ENCODE results near the gene EIF4E1B. TPM values are rescaled to one million over a fixed set of nuclear protein-coding genes. Genes with fewer than 3 reads are reported as not detected.

The EIF4E1B gene
- polyA plus RNA-seq, 2 donors = not detected

DNA sequence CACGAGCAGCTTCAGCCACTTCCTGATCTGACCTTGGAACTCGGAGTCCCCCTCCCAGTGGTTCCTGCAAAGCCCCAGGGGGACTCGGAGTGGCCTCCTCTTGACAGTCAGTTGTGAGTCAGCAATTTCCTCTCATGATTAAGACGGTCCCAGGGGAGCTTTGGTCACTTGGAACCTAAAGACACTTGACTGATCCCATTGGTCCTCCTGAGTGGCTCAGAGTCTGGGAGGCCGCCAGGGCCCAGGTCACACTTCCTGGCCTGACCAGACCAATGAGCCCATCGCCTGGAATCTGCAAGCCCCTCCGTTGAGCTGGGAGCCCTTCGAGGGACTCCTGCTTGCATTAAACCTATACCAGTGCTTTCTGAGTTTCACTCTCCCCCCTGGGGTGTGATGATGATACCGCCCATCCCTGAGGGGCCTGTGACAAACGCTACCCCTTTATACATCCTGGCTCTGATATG, 45.9 kb downstream of the EIF4E1B start:
- H3K9me3 ChIP-seq (ENCODE audit: control insufficient read depth in 2 of 2, insufficient read depth in 1 of 2, low read depth in 1 of 2, low read length in 1 of 2) = no peaks in the 10 kb centered on the region
- no peaks in the 10 kb centered on the region for H3K27me3 ChIP-seq (ENCODE audit: control insufficient read depth in 1 of 2, insufficient read depth in 2 of 2, low read length in 2 of 2)
- no peak overlapping the region for H3K4me3 ChIP-seq (ENCODE audit: low read depth in 1 of 2, low read length in 2 of 2)
- 58 to 60% methylated on average over 10 of the region's 10 CpGs for WGBS, 2 donors
- H3K36me3 ChIP-seq (ENCODE audit: control insufficient read depth in 2 of 2, insufficient read depth in 2 of 2, low read length in 1 of 2) = no peaks in the 10 kb centered on the region
- peaks cover 0 to 4% of the 10 kb centered on the region in 2 donors for H3K4me1 ChIP-seq (ENCODE audit: control insufficient read depth in 2 of 2, insufficient read depth in 2 of 2, low read length in 1 of 2)
- H3K27ac ChIP-seq (ENCODE audit: low read depth in 2 of 2, low read length in 1 of 2) = no peak overlapping the region

DNA sequence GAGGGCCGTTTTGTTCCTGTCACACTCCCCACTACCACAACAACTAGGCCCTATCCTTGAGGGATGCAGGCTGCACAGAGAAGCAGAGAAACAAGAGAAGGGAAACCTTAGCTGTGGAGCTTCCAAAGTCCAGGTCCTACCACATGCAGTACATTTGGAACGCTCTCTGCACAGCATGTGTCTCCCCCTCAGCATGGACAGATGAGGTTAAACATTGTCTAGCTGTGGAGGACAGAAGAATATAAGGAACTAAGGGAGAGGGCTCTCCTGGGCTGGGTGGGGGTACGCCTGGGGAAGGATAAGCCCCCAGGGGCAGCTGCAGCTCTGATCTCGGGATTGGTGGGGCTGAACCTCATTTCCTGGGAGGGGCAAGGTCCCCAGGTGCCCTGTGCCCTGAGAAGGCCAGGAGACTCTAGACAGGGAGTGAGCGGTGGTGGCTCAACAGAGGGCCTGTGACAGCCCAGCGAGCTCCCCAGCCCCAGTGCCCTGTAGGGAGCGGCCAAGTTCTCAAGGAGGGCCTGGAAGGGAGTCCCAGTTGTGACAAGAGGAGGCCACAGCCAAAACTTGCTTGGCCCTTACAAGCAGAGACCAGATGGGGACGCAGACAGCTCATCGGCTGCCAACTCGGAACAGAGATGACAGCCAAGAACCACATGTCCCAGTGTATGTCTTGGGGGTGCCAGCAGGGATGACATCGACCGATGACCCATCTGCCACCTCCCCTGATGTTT, 46.9 kb downstream of the EIF4E1B start:
- no peaks in the 10 kb centered on the region for H3K27me3 ChIP-seq (ENCODE audit: control insufficient read depth in 1 of 2, insufficient read depth in 2 of 2, low read length in 2 of 2)
- no peaks in the 10 kb centered on the region for H3K36me3 ChIP-seq (ENCODE audit: control insufficient read depth in 2 of 2, insufficient read depth in 2 of 2, low read length in 1 of 2)
- H3K4me1 ChIP-seq (ENCODE audit: control insufficient read depth in 2 of 2, insufficient read depth in 2 of 2, low read length in 1 of 2) = peaks cover 0 to 4% of the 10 kb centered on the region in 2 donors
- no peak overlapping the region for H3K27ac ChIP-seq (ENCODE audit: low read depth in 2 of 2, low read length in 1 of 2)
- no peaks in the 10 kb centered on the region for H3K9me3 ChIP-seq (ENCODE audit: control insufficient read depth in 2 of 2, insufficient read depth in 1 of 2, low read depth in 1 of 2, low read length in 1 of 2)
- WGBS, 2 donors = 76 to 78% methylated on average over 12 of the region's 12 CpGs
- H3K4me3 ChIP-seq (ENCODE audit: low read depth in 1 of 2, low read length in 2 of 2) = no peak overlapping the region

DNA sequence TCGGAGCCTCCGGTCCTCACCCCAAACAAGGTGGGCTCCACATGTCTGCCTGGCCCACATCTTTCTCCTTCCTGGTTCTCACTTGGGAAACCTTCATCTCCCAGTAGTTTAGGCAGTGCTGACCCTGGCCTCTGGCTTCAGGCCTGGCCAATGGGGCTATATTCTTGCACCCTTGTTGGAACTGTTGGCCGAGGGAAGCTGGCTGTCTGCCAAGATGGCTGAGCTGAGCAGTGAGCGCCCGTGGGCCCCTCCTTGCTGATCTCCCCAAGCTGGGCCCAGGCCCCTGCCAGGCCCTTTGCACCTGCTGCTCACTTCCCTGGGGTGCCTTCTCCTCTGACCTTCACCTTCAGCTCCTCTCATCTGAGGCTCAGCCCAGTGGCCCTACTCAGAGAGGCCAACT, 48.1 kb downstream of the EIF4E1B start:
- H3K36me3 ChIP-seq (ENCODE audit: control insufficient read depth in 2 of 2, insufficient read depth in 2 of 2, low read length in 1 of 2) = no peaks in the 10 kb centered on the region
- 81 to 82% methylated on average over 5 of the region's 5 CpGs for WGBS, 2 donors
- no peaks in the 10 kb centered on the region for H3K27me3 ChIP-seq (ENCODE audit: control insufficient read depth in 1 of 2, insufficient read depth in 2 of 2, low read length in 2 of 2)
- H3K4me1 ChIP-seq (ENCODE audit: control insufficient read depth in 2 of 2, insufficient read depth in 2 of 2, low read length in 1 of 2) = peaks cover 0 to 4% of the 10 kb centered on the region in 2 donors
- H3K4me3 ChIP-seq (ENCODE audit: low read depth in 1 of 2, low read length in 2 of 2) = no peak overlapping the region
- H3K27ac ChIP-seq (ENCODE audit: low read depth in 2 of 2, low read length in 1 of 2) = no peak overlapping the region
- no peaks in the 10 kb centered on the region for H3K9me3 ChIP-seq (ENCODE audit: control insufficient read depth in 2 of 2, insufficient read depth in 1 of 2, low read depth in 1 of 2, low read length in 1 of 2)

DNA sequence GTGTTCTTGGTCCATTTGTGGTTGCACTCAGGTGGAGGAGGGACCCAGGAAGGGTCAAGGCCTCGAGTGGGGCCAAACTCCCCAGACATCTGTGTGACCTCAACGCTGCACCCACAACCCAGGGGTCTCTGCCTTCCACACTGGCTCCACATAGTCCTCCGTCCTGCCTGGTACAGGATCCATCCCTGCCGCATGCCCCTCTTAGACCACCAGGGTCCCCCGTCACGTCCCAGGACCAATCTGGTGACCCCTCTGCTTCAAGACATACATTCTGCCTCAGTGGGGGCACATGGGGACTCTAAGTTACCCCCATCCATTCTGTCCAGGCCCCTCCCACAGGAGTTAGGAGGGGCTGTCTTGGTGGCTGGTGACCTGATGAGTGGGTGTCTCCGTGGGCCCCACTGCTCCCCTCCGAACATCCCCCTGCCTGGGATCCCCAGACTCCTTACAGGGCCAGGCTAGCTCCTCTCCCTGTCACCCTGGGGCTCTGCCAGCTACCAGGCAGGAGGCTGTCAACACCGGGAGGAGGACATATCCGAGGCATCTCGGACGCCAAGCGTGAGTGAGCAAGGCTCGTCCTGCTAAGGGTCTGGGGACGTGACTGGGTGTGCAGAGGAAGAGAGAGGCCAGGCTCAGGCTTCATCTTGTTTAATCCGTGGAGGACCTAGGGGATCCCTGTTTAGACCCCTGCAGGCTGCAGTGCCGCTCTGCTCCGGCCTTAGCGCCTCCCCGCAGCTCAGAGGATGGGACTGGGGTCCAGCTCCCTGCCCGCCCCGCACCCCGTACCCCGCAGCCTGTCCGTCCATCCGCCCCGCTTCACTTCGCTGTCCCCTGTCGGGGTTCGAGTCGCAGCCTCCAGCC, 49.1 kb downstream of the EIF4E1B start:
- WGBS, 2 donors = 29 to 30% methylated on average over 29 to 31 of the region's 31 CpGs
- no peaks in the 10 kb centered on the region for H3K36me3 ChIP-seq (ENCODE audit: control insufficient read depth in 2 of 2, insufficient read depth in 2 of 2, low read length in 1 of 2)
- H3K27me3 ChIP-seq (ENCODE audit: control insufficient read depth in 1 of 2, insufficient read depth in 2 of 2, low read length in 2 of 2) = peaks cover 0 to 2% of the 10 kb centered on the region in 2 donors
- peaks cover 0 to 4% of the 10 kb centered on the region in 2 donors for H3K4me1 ChIP-seq (ENCODE audit: control insufficient read depth in 2 of 2, insufficient read depth in 2 of 2, low read length in 1 of 2)
- no peak overlapping the region for H3K27ac ChIP-seq (ENCODE audit: low read depth in 2 of 2, low read length in 1 of 2)
- H3K9me3 ChIP-seq (ENCODE audit: control insufficient read depth in 2 of 2, insufficient read depth in 1 of 2, low read depth in 1 of 2, low read length in 1 of 2) = no peaks in the 10 kb centered on the region
- H3K4me3 ChIP-seq (ENCODE audit: low read depth in 1 of 2, low read length in 2 of 2) = no peak overlapping the region

DNA sequence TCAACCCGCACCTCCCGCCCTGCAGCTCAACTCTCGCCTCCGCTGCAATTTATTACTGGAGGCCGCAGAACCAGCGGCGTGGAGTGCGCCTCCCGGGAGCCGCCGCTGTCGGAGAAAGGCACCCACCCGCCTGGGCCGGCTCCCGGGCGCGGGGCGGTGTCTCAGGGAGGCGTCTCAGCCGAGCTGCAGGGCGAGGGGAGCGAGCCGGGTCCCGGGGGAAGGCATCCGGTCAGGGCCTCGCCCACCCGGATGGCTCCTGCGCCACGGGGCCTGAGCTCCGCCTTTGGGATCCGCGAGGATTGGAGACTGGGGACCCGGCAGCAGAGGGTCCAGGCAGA, 49.7 kb downstream of the EIF4E1B start:
- Histone ChIP-seq H3K27me3 (ENCODE audit: control insufficient read depth in 1 of 2, insufficient read depth in 2 of 2, low read length in 2 of 2) (peaks cover 0 to 2% of the 10 kb centered on the region in 2 donors), H3K4me3 (ENCODE audit: low read depth in 1 of 2, low read length in 2 of 2) (no peak overlapping the region), H3K4me1 (ENCODE audit: control insufficient read depth in 2 of 2, insufficient read depth in 2 of 2, low read length in 1 of 2) (peaks cover 0 to 4% of the 10 kb centered on the region in 2 donors), H3K9me3 (ENCODE audit: control insufficient read depth in 2 of 2, insufficient read depth in 1 of 2, low read depth in 1 of 2, low read length in 1 of 2) (no peaks in the 10 kb centered on the region), H3K36me3 (ENCODE audit: control insufficient read depth in 2 of 2, insufficient read depth in 2 of 2, low read length in 1 of 2) (no peaks in the 10 kb centered on the region), H3K27ac (ENCODE audit: low read depth in 2 of 2, low read length in 1 of 2) (no peak overlapping the region)
- WGBS, 2 donors = 5 to 6% methylated on average over 28 to 33 of the region's 33 CpGs

DNA sequence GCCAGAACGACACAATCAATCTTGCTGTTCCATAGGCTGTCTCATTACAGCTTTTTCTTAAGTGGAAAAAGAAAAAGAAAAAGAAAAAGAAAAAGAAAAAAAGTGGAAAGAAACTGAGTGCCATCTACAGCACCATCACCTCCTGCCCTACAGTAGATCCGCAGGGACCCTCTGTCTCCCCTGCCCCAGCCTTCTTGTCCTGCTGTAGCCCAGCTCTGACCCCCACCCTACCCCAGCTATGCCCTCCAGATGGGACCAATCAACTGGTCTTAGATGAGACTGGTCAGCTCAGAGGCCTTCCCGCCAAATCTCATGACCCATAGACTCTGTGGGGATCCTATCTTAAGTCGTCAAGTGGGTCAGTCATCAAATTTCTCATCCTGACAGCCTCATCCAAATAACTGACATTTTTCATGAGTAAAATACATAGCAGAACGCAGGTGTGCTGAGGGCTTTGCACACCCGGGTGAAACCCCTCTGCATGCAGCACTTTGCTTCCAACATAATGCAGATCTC, 51.6 kb downstream of the EIF4E1B start:
- Histone ChIP-seq H3K27me3 (ENCODE audit: control insufficient read depth in 1 of 2, insufficient read depth in 2 of 2, low read length in 2 of 2) (peaks cover 0 to 2% of the 10 kb centered on the region in 2 donors), H3K4me3 (ENCODE audit: low read depth in 1 of 2, low read length in 2 of 2) (no peak overlapping the region), H3K27ac (ENCODE audit: low read depth in 2 of 2, low read length in 1 of 2) (no peak overlapping the region), H3K4me1 (ENCODE audit: control insufficient read depth in 2 of 2, insufficient read depth in 2 of 2, low read length in 1 of 2) (peaks cover 0 to 4% of the 10 kb centered on the region in 2 donors), H3K36me3 (ENCODE audit: control insufficient read depth in 2 of 2, insufficient read depth in 2 of 2, low read length in 1 of 2) (no peaks in the 10 kb centered on the region), H3K9me3 (ENCODE audit: control insufficient read depth in 2 of 2, insufficient read depth in 1 of 2, low read depth in 1 of 2, low read length in 1 of 2) (peaks cover 0 to under 1% of the 10 kb centered on the region in 2 donors)
- WGBS, 2 donors = 59 to 64% methylated on average over 6 of the region's 6 CpGs

DNA sequence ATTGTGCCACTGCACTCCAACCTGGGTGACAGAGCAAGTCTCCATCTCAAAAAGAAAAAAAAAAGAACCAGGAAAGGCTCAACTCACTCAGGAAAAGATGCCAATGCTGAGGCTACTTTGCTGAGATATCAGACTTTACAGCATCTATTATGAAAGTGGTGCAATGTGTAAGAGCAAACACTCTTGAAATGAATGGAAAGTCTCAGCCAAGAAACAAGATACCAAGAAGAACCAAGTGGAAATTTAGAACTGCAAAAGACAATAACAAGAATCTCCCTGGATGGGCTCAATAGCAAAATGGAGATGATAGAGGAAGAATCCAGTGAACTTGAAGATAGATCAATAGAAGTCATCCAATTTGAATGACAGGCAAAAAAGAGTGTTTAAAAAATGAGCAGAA, 54.5 kb downstream of the EIF4E1B start:
- Histone ChIP-seq H3K4me1 (ENCODE audit: control insufficient read depth in 2 of 2, insufficient read depth in 2 of 2, low read length in 1 of 2) (peaks cover 0 to under 1% of the 10 kb centered on the region in 2 donors), H3K36me3 (ENCODE audit: control insufficient read depth in 2 of 2, insufficient read depth in 2 of 2, low read length in 1 of 2) (no peaks in the 10 kb centered on the region), H3K27ac (ENCODE audit: low read depth in 2 of 2, low read length in 1 of 2) (no peak overlapping the region), H3K9me3 (ENCODE audit: control insufficient read depth in 2 of 2, insufficient read depth in 1 of 2, low read depth in 1 of 2, low read length in 1 of 2) (peaks cover 0 to 13% of the 10 kb centered on the region in 2 donors), H3K4me3 (ENCODE audit: low read depth in 1 of 2, low read length in 2 of 2) (no peak overlapping the region), H3K27me3 (ENCODE audit: control insufficient read depth in 1 of 2, insufficient read depth in 2 of 2, low read length in 2 of 2) (peaks cover 0 to 2% of the 10 kb centered on the region in 2 donors)

DNA sequence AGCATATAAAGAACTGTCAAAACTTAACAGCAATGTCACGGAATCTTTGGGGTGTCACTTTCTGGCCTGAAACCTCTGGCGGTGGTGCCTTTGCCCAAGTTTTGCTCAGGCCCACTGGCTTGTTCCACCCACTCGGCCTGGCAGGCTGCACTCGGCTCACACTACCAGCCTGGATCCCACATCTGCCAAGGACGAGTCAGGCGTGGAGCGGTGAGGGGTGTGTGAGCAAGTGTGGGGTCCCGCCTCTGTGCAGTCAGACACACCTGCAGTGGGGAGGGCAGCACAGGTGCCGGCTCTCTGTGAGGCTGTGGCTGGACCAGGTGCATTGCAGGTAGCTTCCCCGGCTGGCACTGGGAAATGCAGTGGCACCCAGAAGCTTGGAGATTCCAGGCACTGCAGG, 56.8 kb downstream of the EIF4E1B start:
- Histone ChIP-seq H3K36me3 (ENCODE audit: control insufficient read depth in 2 of 2, insufficient read depth in 2 of 2, low read length in 1 of 2) (no peaks in the 10 kb centered on the region), H3K27ac (ENCODE audit: low read depth in 2 of 2, low read length in 1 of 2) (no peak overlapping the region), H3K4me3 (ENCODE audit: low read depth in 1 of 2, low read length in 2 of 2) (no peak overlapping the region), H3K9me3 (ENCODE audit: control insufficient read depth in 2 of 2, insufficient read depth in 1 of 2, low read depth in 1 of 2, low read length in 1 of 2) (peaks cover 0 to 13% of the 10 kb centered on the region in 2 donors), H3K4me1 (ENCODE audit: control insufficient read depth in 2 of 2, insufficient read depth in 2 of 2, low read length in 1 of 2) (peaks cover 0 to under 1% of the 10 kb centered on the region in 2 donors), H3K27me3 (ENCODE audit: control insufficient read depth in 1 of 2, insufficient read depth in 2 of 2, low read length in 2 of 2) (peaks cover 0 to 2% of the 10 kb centered on the region in 2 donors)
- 78 to 79% methylated on average over 10 of the region's 10 CpGs for WGBS, 2 donors

DNA sequence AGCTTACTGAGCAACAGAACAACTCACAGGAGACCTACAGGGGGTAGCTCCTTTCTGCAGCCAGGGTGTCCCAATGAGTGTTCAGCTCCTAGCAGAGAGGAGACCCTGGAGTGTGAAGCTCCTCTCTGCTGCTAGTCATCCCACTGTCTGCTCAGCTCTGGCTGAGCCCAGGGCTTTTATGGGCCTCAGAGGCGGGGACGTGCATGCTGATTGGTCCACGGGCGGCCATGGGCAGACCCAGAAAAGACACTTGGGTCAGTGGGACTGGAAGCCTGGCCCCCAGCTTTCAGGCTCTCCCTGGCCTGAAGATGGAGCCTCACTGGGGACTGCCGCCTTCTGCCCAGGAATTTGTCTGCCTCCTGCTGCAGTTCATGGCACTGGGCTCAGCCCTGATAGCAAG, 57.4 kb downstream of the EIF4E1B start:
- Histone ChIP-seq H3K4me1 (ENCODE audit: control insufficient read depth in 2 of 2, insufficient read depth in 2 of 2, low read length in 1 of 2) (peaks cover 0 to 5% of the 10 kb centered on the region in 2 donors), H3K36me3 (ENCODE audit: control insufficient read depth in 2 of 2, insufficient read depth in 2 of 2, low read length in 1 of 2) (no peaks in the 10 kb centered on the region), H3K27ac (ENCODE audit: low read depth in 2 of 2, low read length in 1 of 2) (no peak overlapping the region), H3K4me3 (ENCODE audit: low read depth in 1 of 2, low read length in 2 of 2) (no peak overlapping the region), H3K9me3 (ENCODE audit: control insufficient read depth in 2 of 2, insufficient read depth in 1 of 2, low read depth in 1 of 2, low read length in 1 of 2) (peaks cover 0 to 13% of the 10 kb centered on the region in 2 donors), H3K27me3 (ENCODE audit: control insufficient read depth in 1 of 2, insufficient read depth in 2 of 2, low read length in 2 of 2) (peaks cover 0 to 2% of the 10 kb centered on the region in 2 donors)
- 89 to 94% methylated on average over 5 of the region's 5 CpGs for WGBS, 2 donors
